ENCODE results near the gene LMAN1.

The LMAN1 gene

GRCh38 chr18:59303656-59304195, 55.3 kb downstream of the LMAN1 start:
- DNase-seq (ENCODE audit: low spot score), result no peak

DNA sequence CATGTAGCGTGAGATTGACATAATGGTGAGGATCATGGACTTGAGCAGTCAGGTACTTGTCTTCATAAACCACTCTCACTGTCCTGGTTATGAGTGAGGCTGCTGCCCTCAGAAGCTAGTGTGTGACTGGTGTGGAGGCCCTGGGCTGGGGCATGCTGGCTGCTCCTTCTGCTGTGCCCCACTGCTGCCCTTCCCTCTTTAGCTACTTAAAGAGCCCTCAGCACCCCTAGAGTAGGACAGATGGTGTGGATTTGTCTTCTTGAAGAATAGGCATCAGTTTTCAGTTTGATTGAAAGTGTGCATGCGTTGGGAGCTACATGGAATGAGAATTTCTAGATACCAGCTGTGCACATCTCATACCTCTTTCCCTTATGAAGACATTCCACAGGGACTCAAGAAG, 56.1 kb downstream of the LMAN1 start:
- DNase-seq (ENCODE audit: low spot score), result no peak

DNA sequence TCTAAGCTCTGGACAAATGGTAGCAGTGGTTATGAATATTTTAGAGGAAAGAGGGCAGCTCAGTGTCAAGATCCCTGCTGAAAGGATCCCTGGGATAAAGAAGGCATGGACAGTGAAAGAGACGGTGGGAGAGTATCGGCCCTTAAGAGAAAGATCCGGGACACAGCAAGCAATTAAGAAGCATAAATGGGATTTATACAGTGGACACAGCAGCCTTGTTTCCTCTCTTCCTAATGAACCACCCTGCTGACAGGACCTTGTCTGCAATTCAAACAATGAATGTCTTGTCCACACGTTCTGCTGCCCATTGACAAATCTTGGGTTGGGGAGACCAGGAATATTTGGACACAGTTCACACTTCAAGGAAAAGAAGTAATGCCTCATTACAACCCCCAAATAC, 57.1 kb downstream of the LMAN1 start:
- no peak for DNase-seq (ENCODE audit: low spot score)

GRCh38 chr18:59300676-59301285, 58.3 kb downstream of the LMAN1 start:
- no peak for DNase-seq (ENCODE audit: low spot score)

DNA sequence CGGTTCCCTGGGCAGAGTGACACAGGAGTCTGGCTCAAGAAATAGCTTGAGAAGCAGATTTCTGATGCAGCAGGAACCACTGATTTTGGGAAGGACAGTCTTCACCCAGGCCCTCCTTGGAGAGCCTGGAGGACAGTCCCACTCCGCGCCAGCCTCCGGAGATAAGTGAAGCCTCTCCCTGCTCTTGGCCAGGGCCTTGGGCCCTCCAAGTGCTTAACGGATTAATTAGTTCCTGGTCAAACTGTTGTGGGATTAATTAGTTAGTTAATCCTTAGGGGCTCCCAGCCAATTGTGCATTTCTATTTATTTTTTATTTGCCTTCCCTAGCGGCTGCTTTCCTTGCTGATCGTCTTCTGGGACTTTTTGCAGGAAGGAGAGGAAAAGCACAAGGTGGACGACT, 60.2 kb downstream of the LMAN1 start:
- DNase-seq (ENCODE audit: low spot score), result no peak

DNA sequence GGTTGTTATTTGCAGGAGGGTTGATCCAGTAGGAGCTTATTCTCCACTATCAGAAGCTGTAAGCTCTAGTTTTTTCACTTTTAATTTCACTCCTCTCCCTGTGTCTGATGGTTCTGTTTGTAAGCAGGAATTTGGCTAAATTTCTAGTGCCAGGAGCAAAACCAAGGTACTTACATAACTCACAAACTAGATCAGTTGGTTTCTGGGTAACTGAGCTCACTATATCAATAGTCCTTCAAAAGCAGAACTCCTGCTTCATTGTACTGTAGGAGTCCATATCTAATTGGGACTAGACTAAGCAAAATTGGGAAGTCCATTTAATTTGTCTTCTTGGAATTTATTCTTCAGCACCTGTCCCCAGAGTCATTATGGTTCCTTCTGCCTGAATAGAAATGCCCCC, 65.7 kb downstream of the LMAN1 start:
- no peak for DNase-seq (ENCODE audit: low spot score)

DNA sequence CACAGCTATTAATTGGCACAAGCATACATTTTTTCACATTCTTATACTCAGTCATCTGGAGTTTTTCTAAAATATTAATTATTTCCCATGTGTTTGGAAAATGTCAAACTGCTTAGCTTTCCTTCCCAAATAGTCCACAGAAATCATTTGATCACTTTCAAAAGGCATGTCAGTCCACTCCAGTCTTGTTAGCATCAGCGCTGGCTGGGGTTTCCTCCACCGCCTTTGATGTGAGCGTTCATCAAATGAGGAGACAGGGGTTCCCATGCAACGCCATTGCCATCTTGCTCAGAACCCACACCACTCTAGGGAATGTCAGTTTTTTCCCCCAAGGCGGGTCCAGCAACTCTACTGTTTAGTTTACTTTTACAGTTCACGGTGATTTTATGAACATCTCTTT, 72.7 kb downstream of the LMAN1 start:
- DNase-seq (ENCODE audit: low spot score), result no peak

DNA sequence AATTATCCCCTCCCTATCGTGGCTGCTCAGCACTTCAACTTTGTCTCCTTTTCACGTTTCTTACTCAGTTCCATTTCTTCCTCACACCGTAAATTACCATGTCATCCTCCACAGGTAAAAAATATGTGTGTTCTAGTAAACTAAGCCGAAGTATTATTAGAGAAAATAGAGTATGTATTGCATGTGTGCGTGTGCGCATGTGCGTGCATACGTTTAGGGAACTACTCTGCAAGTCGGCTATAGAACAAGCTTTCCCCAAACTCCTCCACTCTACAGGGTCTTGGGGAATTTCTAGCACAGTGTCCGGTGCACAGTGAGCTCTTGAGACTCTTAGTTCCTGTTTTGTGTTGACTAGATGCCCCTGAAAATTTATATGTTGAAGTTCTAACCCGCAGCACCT, 76.7 kb downstream of the LMAN1 start:
- DNase-seq (ENCODE audit: low spot score), result no peak

- no peak for DNase-seq (ENCODE audit: low spot score)
Measured at GRCh38 chr18:59279722-59280121, 79.3 kb downstream of the LMAN1 start.

DNA sequence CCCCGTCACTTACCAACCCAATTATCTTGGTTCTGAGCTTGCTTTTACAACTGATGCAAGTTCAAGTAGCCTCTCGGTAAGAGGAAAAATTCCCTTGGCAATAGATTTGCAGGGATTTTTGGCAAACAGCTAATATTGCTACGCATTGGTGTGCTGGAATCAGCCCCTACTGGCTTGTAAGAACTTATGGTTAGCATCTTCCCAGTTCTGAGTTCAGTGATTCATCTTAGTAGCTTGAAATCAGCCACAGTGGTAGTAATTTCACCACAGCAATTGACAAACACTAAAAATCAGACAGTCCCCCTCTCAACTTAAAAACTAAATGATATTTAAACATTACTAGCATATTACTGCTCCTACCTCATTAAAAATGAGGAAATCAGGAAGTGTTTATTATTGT, 79.9 kb downstream of the LMAN1 start:
- no peak for DNase-seq (ENCODE audit: low spot score)

GRCh38 chr18:59278793-59279192, 80.3 kb downstream of the LMAN1 start:
- no peak for DNase-seq (ENCODE audit: low spot score)

All from hematopoietic multipotent progenitor cell treated with erythropoietin and hydrocortisone succinate and interleukin-3 and kit ligand, for 15 days (in vitro differentiated cells).